WTC11 (cell line): ENCODE measurements around the gene DPP7.

Source experiments
- ESRRA ChIP-seq: sonication (generic); formaldehyde crosslinking; IDR thresholded peaks from 2 replicates; pipeline ENCODE4 v1.8.1; 2022; ENCODE audit warnings: mild to moderate bottlenecking, missing genetic modification reagents, borderline replicate concordance
- TEAD4 ChIP-seq: sonication (generic); formaldehyde crosslinking; IDR thresholded peaks from 2 replicates; pipeline ENCODE4 v1.8.0; 2022; ENCODE audit warnings: mild to moderate bottlenecking, missing genetic modification reagents
- ZNF121 ChIP-seq: sonication (generic); formaldehyde crosslinking; IDR thresholded peaks from 2 replicates; pipeline ENCODE4 v1.8.0; 2023; ENCODE audit warnings: missing genetic modification reagents
- TF ChIP-seq, protein P1 (sequence below): fragments of 200-600 bp; IDR thresholded peaks from 2 replicates; pipeline ENCODE4 v1.8.0; 2022; ENCODE audit warnings: antibody characterized with exemption
- TF ChIP-seq, protein P2 (sequence below): sonication (generic); formaldehyde crosslinking; IDR thresholded peaks from 2 replicates; pipeline ENCODE4 v1.8.1; 2022; ENCODE audit warnings: low read depth, mild to moderate bottlenecking, moderate library complexity, missing genetic modification reagents, borderline replicate concordance

GRCh38 chr9:137143459-137143858 lies 28.9 kb upstream of the DPP7 start:
- no peak for TF ChIP-seq TEAD4 (CRISPR knock-in tag)
- TF ChIP-seq, protein P1, sequence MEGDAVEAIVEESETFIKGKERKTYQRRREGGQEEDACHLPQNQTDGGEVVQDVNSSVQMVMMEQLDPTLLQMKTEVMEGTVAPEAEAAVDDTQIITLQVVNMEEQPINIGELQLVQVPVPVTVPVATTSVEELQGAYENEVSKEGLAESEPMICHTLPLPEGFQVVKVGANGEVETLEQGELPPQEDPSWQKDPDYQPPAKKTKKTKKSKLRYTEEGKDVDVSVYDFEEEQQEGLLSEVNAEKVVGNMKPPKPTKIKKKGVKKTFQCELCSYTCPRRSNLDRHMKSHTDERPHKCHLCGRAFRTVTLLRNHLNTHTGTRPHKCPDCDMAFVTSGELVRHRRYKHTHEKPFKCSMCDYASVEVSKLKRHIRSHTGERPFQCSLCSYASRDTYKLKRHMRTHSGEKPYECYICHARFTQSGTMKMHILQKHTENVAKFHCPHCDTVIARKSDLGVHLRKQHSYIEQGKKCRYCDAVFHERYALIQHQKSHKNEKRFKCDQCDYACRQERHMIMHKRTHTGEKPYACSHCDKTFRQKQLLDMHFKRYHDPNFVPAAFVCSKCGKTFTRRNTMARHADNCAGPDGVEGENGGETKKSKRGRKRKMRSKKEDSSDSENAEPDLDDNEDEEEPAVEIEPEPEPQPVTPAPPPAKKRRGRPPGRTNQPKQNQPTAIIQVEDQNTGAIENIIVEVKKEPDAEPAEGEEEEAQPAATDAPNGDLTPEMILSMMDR, result no peak
- TF ChIP-seq ESRRA (CRISPR knock-in tag), result no peak
- TF ChIP-seq ZNF121 (CRISPR knock-in tag), result no peak
- TF ChIP-seq, protein P2, sequence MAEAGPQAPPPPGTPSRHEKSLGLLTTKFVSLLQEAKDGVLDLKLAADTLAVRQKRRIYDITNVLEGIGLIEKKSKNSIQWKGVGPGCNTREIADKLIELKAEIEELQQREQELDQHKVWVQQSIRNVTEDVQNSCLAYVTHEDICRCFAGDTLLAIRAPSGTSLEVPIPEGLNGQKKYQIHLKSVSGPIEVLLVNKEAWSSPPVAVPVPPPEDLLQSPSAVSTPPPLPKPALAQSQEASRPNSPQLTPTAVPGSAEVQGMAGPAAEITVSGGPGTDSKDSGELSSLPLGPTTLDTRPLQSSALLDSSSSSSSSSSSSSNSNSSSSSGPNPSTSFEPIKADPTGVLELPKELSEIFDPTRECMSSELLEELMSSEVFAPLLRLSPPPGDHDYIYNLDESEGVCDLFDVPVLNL (CRISPR knock-in tag), result no peak
